ENCODE results near the gene RFX4.

GRCh38 chr12:106582249-106582591 lies 584 bp upstream of the RFX4 start:
- TF ChIP-seq CTCF (conservative IDR thresholded peaks at IDR 0.05; ENCODE audit: low read length) (no peak), EZH2phosphoT487 (IDR thresholded peaks at IDR 0.05; ENCODE audit: borderline replicate concordance, low read depth, low read length) (no peak)
